ENCODE data around the gene SMPD3. TPM values are rescaled to one million over a fixed set of nuclear protein-coding genes. Genes with fewer than 3 reads are reported as not detected.

SMPD3 gene
- total and polyA plus RNA-seq, 2 of the 8 experiments (the other 6 are each of a cell fraction or from before 2014, with no cell fraction given), result 0.39 to 1.3 TPM

DNA sequence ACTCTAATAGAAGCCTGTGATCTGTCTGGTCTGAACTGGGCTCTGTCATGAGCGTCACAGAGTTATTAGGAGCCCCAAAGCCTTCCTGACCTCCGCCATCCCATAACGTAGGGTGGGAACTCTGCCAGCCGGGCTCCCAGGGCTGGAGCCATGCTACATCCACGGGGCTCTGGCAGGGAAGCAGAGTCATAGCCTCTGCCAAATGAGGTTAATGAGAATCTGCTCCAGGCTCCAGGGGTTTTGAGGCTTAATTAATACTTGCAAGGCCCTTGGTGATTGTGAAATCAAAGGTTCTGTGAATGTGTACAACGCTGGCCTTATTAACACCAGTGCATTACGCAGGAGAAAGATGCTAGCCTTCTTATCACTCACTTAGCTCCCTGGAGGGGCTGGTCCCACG lies 48.4 kb upstream of the SMPD3 start:
- CTCF ChIA-PET (ENCODE audit: partially characterized antibody), result interaction anchor here (0.7 to 2.8 kb wide), 5 partner anchors 13 to 147 kb away, joined by 3 to 7 read pairs (median 5); no protein-coding TSS in a partner anchor
- no peak overlapping the region for H4K91ac ChIP-seq (replicated peaks; ENCODE audit: insufficient read length, low read length)
- H3K27me3 ChIP-seq (replicated peaks in 1 of 4; ENCODE audit: control insufficient read depth in 3 of 4, extremely low read depth in 1 of 4, insufficient read depth in 3 of 4, low read length in 3 of 4), result no peaks in the 10 kb centered on the region
- H4K8ac ChIP-seq (ENCODE audit: extremely low read depth, insufficient read depth, low read length), result no peak overlapping the region
- H3K4me1 ChIP-seq (replicated peaks in 1 of 4; ENCODE audit: control insufficient read depth in 3 of 4, insufficient read depth in 4 of 4, low read length in 3 of 4), result no peaks in the 10 kb centered on the region; a peak in 1 of 7 replicates
- no peak overlapping the region for H3K18ac ChIP-seq (ENCODE audit: extremely low read depth, low read length)
- no peak overlapping the region for H2AFZ ChIP-seq (ENCODE audit: low read length)
- H3K23me2 ChIP-seq (ENCODE audit: low read depth, low read length), result no peaks in the 10 kb centered on the region
- no peak overlapping the region for H2BK15ac ChIP-seq (ENCODE audit: low read length)
- H2BK12ac ChIP-seq (ENCODE audit: low read depth, low read length), result no peak overlapping the region
- 93% methylated on average over 8 of the region's 8 CpGs; no CpG with 5 or more reads in 1 of the 2 experiments for WGBS, 2 experiments (ENCODE audit: extremely low coverage in 1 of 2, insufficient coverage in 1 of 2, insufficient read length in 1 of 2, insufficient replicate concordance in 2 of 2, low coverage in 1 of 2, low lambda C conversion rate in 2 of 2, missing lambda C conversion rate in 1 of 2)
- H3K9me3 ChIP-seq (ENCODE audit: insufficient read depth in 2 of 2, low read depth in 1 of 2, low read length in 1 of 2), result peaks cover 0 to 4% of the 10 kb centered on the region in 2 experiments; a peak in 1 of 4 replicates
- no peak overlapping the region for H3K4me2 ChIP-seq (ENCODE audit: insufficient read depth in 1 of 2, low read depth in 2 of 2, low read length in 2 of 2)
- FAIRE-seq, result no peak
- H3K4ac ChIP-seq (replicated peaks; ENCODE audit: insufficient read length, low read depth, low read length), result no peak overlapping the region
- no peaks in the 10 kb centered on the region for H3K36me3 ChIP-seq (ENCODE audit: control insufficient read depth in 2 of 4, insufficient read depth in 4 of 4, low read length in 3 of 4)
- no peak overlapping the region for H2BK5ac ChIP-seq (ENCODE audit: low read depth, low read length)
- no peaks in the 10 kb centered on the region for H4K20me1 ChIP-seq (replicated peaks in 1 of 2; ENCODE audit: control insufficient read depth in 1 of 2, insufficient read depth in 2 of 2, low read length in 2 of 2)
- H2AK5ac ChIP-seq (ENCODE audit: low read depth, low read length), result no peak overlapping the region
- H3K9ac ChIP-seq (replicated peaks in 1 of 4; ENCODE audit: extremely low read depth in 1 of 4, low read depth in 3 of 4, low read length in 3 of 4), result no peak overlapping the region
- no peak overlapping the region for H3K27ac ChIP-seq (ENCODE audit: low read depth, low read length)
- H3K79me1 ChIP-seq (ENCODE audit: low read depth, low read length), result no peaks in the 10 kb centered on the region
- POLR2A ChIA-PET (ENCODE audit: partially characterized antibody), result no interaction called here
- H3K79me2 ChIP-seq (ENCODE audit: control insufficient read depth in 1 of 2, insufficient read depth in 2 of 2, low read length in 2 of 2), result no peaks in the 10 kb centered on the region
- H2BK120ac ChIP-seq (replicated peaks; ENCODE audit: low read depth, low read length), result no peak overlapping the region
- H4K5ac ChIP-seq (ENCODE audit: insufficient read length, low read depth, low read length), result no peak overlapping the region
- H3K23ac ChIP-seq (ENCODE audit: insufficient read length), result no peak overlapping the region
- no peak overlapping the region for H3K14ac ChIP-seq (ENCODE audit: insufficient read length)
- H2BK20ac ChIP-seq (ENCODE audit: low read length), result no peak overlapping the region
- no peak overlapping the region for H3K56ac ChIP-seq (replicated peaks; ENCODE audit: insufficient read length, low read depth, low read length)
- H3K4me3 ChIP-seq (ENCODE audit: extremely low read depth in 1 of 4, insufficient read depth in 2 of 4, low read depth in 3 of 4, low read length in 4 of 4), result no peak overlapping the region
- DNase-seq (ENCODE audit: low read depth in 1 of 2, low spot score in 2 of 2), result no peak
- TF ChIP-seq SIRT6 (IDR thresholded peaks at IDR 0.05; ENCODE audit: low read length) (no peak), CTCF (IDR thresholded peaks at IDR 0.05; ENCODE audit: control extremely low read depth in 1 of 3, insufficient read depth in 1 of 3, low read depth in 1 of 3, low read length in 3 of 3) (no peak), YY1 (IDR thresholded peaks at IDR 0.05; ENCODE audit: low read depth, low read length) (no peak), CBX8 (IDR thresholded peaks at IDR 0.05; ENCODE audit: borderline replicate concordance, low read depth, low read length) (no peak), CREB1 (IDR thresholded peaks at IDR 0.05) (no peak), USF2 (IDR thresholded peaks at IDR 0.05; ENCODE audit: low read length) (no peak), KDM4A (IDR thresholded peaks at IDR 0.05; ENCODE audit: low read depth, low read length, severe bottlenecking) (no peak), POU5F1 (IDR thresholded peaks at IDR 0.05; ENCODE audit: low read depth, low read length) (no peak), HDAC6 (IDR thresholded peaks at IDR 0.05; ENCODE audit: low read depth, low read length) (no peak), KDM1A (IDR thresholded peaks at IDR 0.05; ENCODE audit: borderline replicate concordance, low read length) (no peak), NANOG (IDR thresholded peaks at IDR 0.05; ENCODE audit: insufficient read depth, low read depth, low read length, poor library complexity, severe bottlenecking) (no peak)
